Caco-2 (cell line): ENCODE measurements around the gene BDP1. TPM values are rescaled to one million over a fixed set of nuclear protein-coding genes. Genes with fewer than 3 reads are reported as not detected.
A peak's percentile ranks its signal among the peaks of the same experiment; 100 is the strongest.

Experiments
- BruUV-seq: library from RNA; stranded (reverse); fragments of 400-500 nt; replicated peaks from 2 replicates; lab custom pipeline; 2021; lab: Mats Ljungman, UMichigan
- CTCF ChIA-PET: fragments of 300-600 bp; sonication (Branson Sonifier 250); formaldehyde crosslinking; loops from one replicate; lab custom pipeline; 2022; ENCODE audit warnings: antibody characterized with exemption; lab: Charles Lee
- POLR2A ChIA-PET: fragments of 300-600 bp; sonication (Branson Sonifier 250); formaldehyde crosslinking; loops from one replicate; lab custom pipeline; 2022; ENCODE audit warnings: antibody characterized with exemption; lab: Charles Lee
- DNase-seq, 2 experiments: peaks; one replicate each; pipeline versions ENCODE4 v3.0.0 to v3.0.0-alpha.2; 2020 to 2022
- H3K27me3 ChIP-seq: replicated peaks from 2 replicates; pipeline ENCODE4 v1.6.0; 2011; ENCODE audit warnings: low read length; ENCODE audit not compliant: control insufficient read depth, insufficient read depth
- H3K36me3 ChIP-seq: 2 replicates; pipeline ENCODE4 v1.5.1; 2011; ENCODE audit warnings: low read length; ENCODE audit not compliant: control insufficient read depth, insufficient read depth
- H3K4me1 ChIP-seq: fragments of 250-450 bp; sonication (Bioruptor Pico); 2 replicates; pipeline ENCODE4 v1.5.1; 2020; ENCODE audit warnings: mild to moderate bottlenecking
- H3K4me3 ChIP-seq: 2 replicates; pipeline ENCODE4 v1.5.1; 2011; ENCODE audit warnings: low read depth, mild to moderate bottlenecking, control low read depth, low read length
- H3K9me3 ChIP-seq: fragments of 250-450 bp; sonication (Bioruptor Pico); 2 replicates; pipeline ENCODE4 v1.5.1; 2020; ENCODE audit warnings: mild to moderate bottlenecking, moderate library complexity
- H3K27ac Mint-ChIP-seq: one replicate; pipeline ENCODE4 v1.8.0; 2022; ENCODE audit warnings: mixed read lengths; ENCODE audit not compliant: unreplicated experiment
- H3K27me3 Mint-ChIP-seq: one replicate; pipeline ENCODE4 v1.8.0; 2022; ENCODE audit warnings: mixed read lengths; ENCODE audit not compliant: insufficient read depth, unreplicated experiment
- H3K36me3 Mint-ChIP-seq: one replicate; pipeline ENCODE4 v1.8.0; 2022; ENCODE audit warnings: mild to moderate bottlenecking, mixed read lengths; ENCODE audit not compliant: insufficient read depth, unreplicated experiment
- H3K4me1 Mint-ChIP-seq: one replicate; pipeline ENCODE4 v1.8.0; 2022; ENCODE audit warnings: low read depth, mixed read lengths; ENCODE audit not compliant: unreplicated experiment
- H3K4me3 Mint-ChIP-seq: one replicate; pipeline ENCODE4 v1.8.0; 2022; ENCODE audit warnings: mild to moderate bottlenecking, moderate library complexity, mixed read lengths; ENCODE audit not compliant: unreplicated experiment
- H3K9me3 Mint-ChIP-seq: one replicate; pipeline ENCODE4 v1.8.0; 2022; ENCODE audit warnings: mixed read lengths; ENCODE audit not compliant: unreplicated experiment
- intact Hi-C: fragments of 100-400 bp; cut with micrococcal nuclease; formaldehyde crosslinking; loops from one replicate; pipeline ENCODE4 v1.10.0; 2022; ENCODE audit not compliant: unreplicated experiment
- total RNA-seq: library from RNA; stranded (reverse); gene quantifications from 2 replicates; pipeline ENCODE4 v1.2.3, GENCODE V29; 2022
- TF ChIP-seq, protein P1 (sequence below), 2 experiments: fragments of 200-600 bp in 1 of 2; IDR thresholded peaks; 1 replicate in 1 of 2; 2 replicates in 1 of 2; pipeline versions ENCODE4 v1.5.1 to v1.8.0; 2011 to 2022; ENCODE audit warnings: antibody characterized with exemption in 1 of 2, control low read depth in 1 of 2, inconsistent platforms in 1 of 2, low read depth in 1 of 2, low read length in 1 of 2, mild to moderate bottlenecking in 1 of 2, moderate library complexity in 1 of 2; ENCODE audit not compliant: insufficient read depth in 1 of 2, severe bottlenecking in 1 of 2, unreplicated experiment in 1 of 2

The BDP1 gene
- total RNA-seq, 1 experiment from 2014 or later, result 27.5 TPM

GRCh38 chr5:71475788-71476384, 20.4 kb downstream of the BDP1 start:
- ChIA-PET CTCF (interaction anchor here (0.6 to 1.8 kb wide), 6 partner anchors 10 to 282 kb away, joined by 3 to 6 read pairs (median 3); no protein-coding TSS in a partner anchor), POLR2A (no interaction called here)
- H3K9me3 ChIP-seq, result no peaks in the 10 kb centered on the region
- H3K27ac Mint-ChIP-seq, result no peak overlapping the region
- intact Hi-C loops, result loop anchor here (1.0 kb wide), 1 partner anchor 282 kb away; no protein-coding TSS in a partner anchor
- BruUV-seq, result no TSS peak
- H3K4me1 Mint-ChIP-seq, result no peaks in the 10 kb centered on the region
- no peaks in the 10 kb centered on the region for H3K4me1 ChIP-seq
- no peak overlapping the region for H3K4me3 Mint-ChIP-seq
- DNase-seq, result peak in 1 of 2 experiments; percentile 21
- TF ChIP-seq, protein P1, sequence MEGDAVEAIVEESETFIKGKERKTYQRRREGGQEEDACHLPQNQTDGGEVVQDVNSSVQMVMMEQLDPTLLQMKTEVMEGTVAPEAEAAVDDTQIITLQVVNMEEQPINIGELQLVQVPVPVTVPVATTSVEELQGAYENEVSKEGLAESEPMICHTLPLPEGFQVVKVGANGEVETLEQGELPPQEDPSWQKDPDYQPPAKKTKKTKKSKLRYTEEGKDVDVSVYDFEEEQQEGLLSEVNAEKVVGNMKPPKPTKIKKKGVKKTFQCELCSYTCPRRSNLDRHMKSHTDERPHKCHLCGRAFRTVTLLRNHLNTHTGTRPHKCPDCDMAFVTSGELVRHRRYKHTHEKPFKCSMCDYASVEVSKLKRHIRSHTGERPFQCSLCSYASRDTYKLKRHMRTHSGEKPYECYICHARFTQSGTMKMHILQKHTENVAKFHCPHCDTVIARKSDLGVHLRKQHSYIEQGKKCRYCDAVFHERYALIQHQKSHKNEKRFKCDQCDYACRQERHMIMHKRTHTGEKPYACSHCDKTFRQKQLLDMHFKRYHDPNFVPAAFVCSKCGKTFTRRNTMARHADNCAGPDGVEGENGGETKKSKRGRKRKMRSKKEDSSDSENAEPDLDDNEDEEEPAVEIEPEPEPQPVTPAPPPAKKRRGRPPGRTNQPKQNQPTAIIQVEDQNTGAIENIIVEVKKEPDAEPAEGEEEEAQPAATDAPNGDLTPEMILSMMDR (IDR thresholded peaks at IDR 0.05; ENCODE audit: insufficient read depth in 1 of 2, low read depth in 1 of 2, low read length in 1 of 2, severe bottlenecking in 1 of 2, unreplicated experiment in 1 of 2), result peak; percentile 59 to 67
- H3K27me3 Mint-ChIP-seq, result no peaks in the 10 kb centered on the region
- no peaks in the 10 kb centered on the region; the same call in 1 of the 2 replicates for H3K36me3 ChIP-seq
- H3K27me3 ChIP-seq, result no peaks in the 10 kb centered on the region
- H3K9me3 Mint-ChIP-seq, result no peaks in the 10 kb centered on the region
- no peak overlapping the region for H3K4me3 ChIP-seq
- H3K36me3 Mint-ChIP-seq, result peaks cover 89% of the 10 kb centered on the region

GRCh38 chr5:71481441-71481840, 26.0 kb downstream of the BDP1 start:
- Mint-ChIP-seq H3K27me3 (no peaks in the 10 kb centered on the region), H3K4me1 (peaks cover 24% of the 10 kb centered on the region), H3K9me3 (no peaks in the 10 kb centered on the region), H3K36me3 (peaks cover 77% of the 10 kb centered on the region), H3K27ac (no peak overlapping the region), H3K4me3 (no peak overlapping the region)
- TF ChIP-seq, protein P1 (IDR thresholded peaks at IDR 0.05; ENCODE audit: insufficient read depth in 1 of 2, low read depth in 1 of 2, low read length in 1 of 2, severe bottlenecking in 1 of 2, unreplicated experiment in 1 of 2), result no peak
- intact Hi-C loops, result no loop called here
- ChIA-PET CTCF (no interaction called here), POLR2A (no interaction called here)
- no peak for DNase-seq
- Histone ChIP-seq H3K36me3 (peaks cover 4% of the 10 kb centered on the region), H3K4me3 (no peak overlapping the region), H3K9me3 (no peaks in the 10 kb centered on the region), H3K27me3 (no peaks in the 10 kb centered on the region), H3K4me1 (peaks cover 12% of the 10 kb centered on the region)
- BruUV-seq, result no TSS peak

- Histone ChIP-seq H3K9me3 (no peaks in the 10 kb centered on the region), H3K4me3 (no peak overlapping the region), H3K36me3 (peaks cover 4% of the 10 kb centered on the region), H3K27me3 (no peaks in the 10 kb centered on the region), H3K4me1 (peaks cover 12% of the 10 kb centered on the region)
- Mint-ChIP-seq H3K27me3 (no peaks in the 10 kb centered on the region), H3K4me3 (no peak overlapping the region), H3K4me1 (peaks cover 24% of the 10 kb centered on the region), H3K36me3 (peaks cover 74% of the 10 kb centered on the region), H3K9me3 (no peaks in the 10 kb centered on the region), H3K27ac (no peak overlapping the region)
- no TSS peak for BruUV-seq
- TF ChIP-seq, protein P1 (IDR thresholded peaks at IDR 0.05; ENCODE audit: insufficient read depth in 1 of 2, low read depth in 1 of 2, low read length in 1 of 2, severe bottlenecking in 1 of 2, unreplicated experiment in 1 of 2), result no peak
- POLR2A ChIA-PET, result no interaction called here
- intact Hi-C loops, result no loop called here
- DNase-seq, result no peak
- CTCF ChIA-PET, result no interaction called here
These were observed 26.7 kb downstream of the BDP1 start for GRCh38 chr5:71482132-71482531.
